ENCODE results near the gene KDSR. TPM values are rescaled to one million over a fixed set of nuclear protein-coding genes. Genes with fewer than 3 reads are reported as not detected.

The KDSR gene, protein sequence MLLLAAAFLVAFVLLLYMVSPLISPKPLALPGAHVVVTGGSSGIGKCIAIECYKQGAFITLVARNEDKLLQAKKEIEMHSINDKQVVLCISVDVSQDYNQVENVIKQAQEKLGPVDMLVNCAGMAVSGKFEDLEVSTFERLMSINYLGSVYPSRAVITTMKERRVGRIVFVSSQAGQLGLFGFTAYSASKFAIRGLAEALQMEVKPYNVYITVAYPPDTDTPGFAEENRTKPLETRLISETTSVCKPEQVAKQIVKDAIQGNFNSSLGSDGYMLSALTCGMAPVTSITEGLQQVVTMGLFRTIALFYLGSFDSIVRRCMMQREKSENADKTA
- 10 to 100 TPM; 44.1 to 62.4 (median 54.8) TPM for total RNA-seq

GRCh38 chr18:63367053-63367953 lies at the start of gene KDSR:
KDSR (minus strand) TSS chr18:63367206; CDS start chr18:63367118, 88 bp downstream.
- Histone ChIP-seq H3K4me1 (peaks cover 0 to 38% (median 9%) of the 10 kb centered on the region in 4 donors), H3K9me3 (no peaks in the 10 kb centered on the region), H3K27ac (peak within 1 kb of the TSS; percentile 92 to 98 (median 96)), H3K36me3 (peaks cover 0 to 7% (median 0%) of the 10 kb centered on the region in 3 donors), H3K27me3 (no peaks in the 10 kb centered on the region), H3K4me3 (peak within 1 kb of the TSS; percentile 60 to 99 (median 93))
- DNase-seq (ENCODE audit: low spot score in 2 of 2), result peak; percentile 85 to 86
- TF ChIP-seq, protein P1, sequence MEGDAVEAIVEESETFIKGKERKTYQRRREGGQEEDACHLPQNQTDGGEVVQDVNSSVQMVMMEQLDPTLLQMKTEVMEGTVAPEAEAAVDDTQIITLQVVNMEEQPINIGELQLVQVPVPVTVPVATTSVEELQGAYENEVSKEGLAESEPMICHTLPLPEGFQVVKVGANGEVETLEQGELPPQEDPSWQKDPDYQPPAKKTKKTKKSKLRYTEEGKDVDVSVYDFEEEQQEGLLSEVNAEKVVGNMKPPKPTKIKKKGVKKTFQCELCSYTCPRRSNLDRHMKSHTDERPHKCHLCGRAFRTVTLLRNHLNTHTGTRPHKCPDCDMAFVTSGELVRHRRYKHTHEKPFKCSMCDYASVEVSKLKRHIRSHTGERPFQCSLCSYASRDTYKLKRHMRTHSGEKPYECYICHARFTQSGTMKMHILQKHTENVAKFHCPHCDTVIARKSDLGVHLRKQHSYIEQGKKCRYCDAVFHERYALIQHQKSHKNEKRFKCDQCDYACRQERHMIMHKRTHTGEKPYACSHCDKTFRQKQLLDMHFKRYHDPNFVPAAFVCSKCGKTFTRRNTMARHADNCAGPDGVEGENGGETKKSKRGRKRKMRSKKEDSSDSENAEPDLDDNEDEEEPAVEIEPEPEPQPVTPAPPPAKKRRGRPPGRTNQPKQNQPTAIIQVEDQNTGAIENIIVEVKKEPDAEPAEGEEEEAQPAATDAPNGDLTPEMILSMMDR (IDR thresholded peaks at IDR 0.05), result peak in 1 of 5 experiments; percentile 31
- TF ChIP-seq EP300 (IDR thresholded peaks at IDR 0.05) (peak; percentile 58 to 97), POLR2A (IDR thresholded peaks at IDR 0.05) (peak; percentile 76 to 92)
- WGBS, 2 donors, result 0 to 1% methylated on average over 39 to 58 of the region's 90 CpGs

GRCh38 chr18:63412953-63413352 lies 45.9 kb upstream of the KDSR start:
- peaks cover 0 to 22% (median 0%) of the 10 kb centered on the region in 4 donors for H3K4me1 ChIP-seq
- H3K27ac ChIP-seq, result no peak overlapping the region
- TF ChIP-seq EP300 (IDR thresholded peaks at IDR 0.05) (no peak), POLR2A (IDR thresholded peaks at IDR 0.05) (no peak)
- TF ChIP-seq, protein P1 (IDR thresholded peaks at IDR 0.05), result no peak
- peaks cover 0 to 82% (median 11%) of the 10 kb centered on the region in 3 donors for H3K36me3 ChIP-seq
- H3K27me3 ChIP-seq, result no peaks in the 10 kb centered on the region
- no peak overlapping the region for H3K4me3 ChIP-seq
- DNase-seq (ENCODE audit: low spot score in 2 of 2), result no peak
- whole genome bisulfite sequencing, 2 donors, result 74 to 83% methylated on average over 4 of the region's 4 CpGs
- no peaks in the 10 kb centered on the region for H3K9me3 ChIP-seq

DNA sequence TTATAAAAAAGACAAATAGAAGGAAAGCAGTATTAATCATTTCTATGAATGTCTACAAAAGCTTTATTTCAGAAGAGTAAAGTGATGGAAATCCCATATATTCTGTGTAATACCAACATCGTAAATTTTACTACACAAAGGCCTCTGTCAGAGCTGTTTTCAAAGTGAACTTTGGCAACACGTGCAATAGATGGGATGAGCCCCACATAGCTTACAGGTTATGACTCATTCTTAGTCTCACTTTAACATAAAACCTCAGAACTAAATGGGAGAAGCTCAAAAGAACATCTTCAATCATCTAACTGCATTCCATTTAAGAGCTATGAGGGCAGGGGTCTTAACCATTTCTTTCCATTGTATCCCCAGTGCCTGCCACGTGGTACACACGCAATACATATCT lies 43.8 kb upstream of the KDSR start:
- WGBS, 2 donors, result 79 to 81% methylated on average over 4 of the region's 4 CpGs
- peaks cover 0 to 79% (median 11%) of the 10 kb centered on the region in 3 donors for H3K36me3 ChIP-seq

GRCh38 chr18:63409301-63409700 lies 42.3 kb upstream of the KDSR start:
- TF ChIP-seq POLR2A (IDR thresholded peaks at IDR 0.05), result no peak
- TF ChIP-seq, protein P1 (IDR thresholded peaks at IDR 0.05), result no peak
- no peak for TF ChIP-seq EP300 (IDR thresholded peaks at IDR 0.05)
- DNase-seq (ENCODE audit: low spot score in 2 of 2), result no peak
- H3K27ac ChIP-seq, result no peak overlapping the region

More for the DNA sequence above, 43.8 kb upstream of the KDSR start:
- Histone ChIP-seq H3K27ac (no peak overlapping the region), H3K4me1 (peaks cover 0 to 20% (median 0%) of the 10 kb centered on the region in 4 donors), H3K4me3 (no peak overlapping the region), H3K27me3 (no peaks in the 10 kb centered on the region), H3K9me3 (no peaks in the 10 kb centered on the region)
- no peak for DNase-seq (ENCODE audit: low spot score in 2 of 2)
- TF ChIP-seq EP300 (IDR thresholded peaks at IDR 0.05), result no peak
- TF ChIP-seq POLR2A (IDR thresholded peaks at IDR 0.05), result no peak
- TF ChIP-seq, protein P1 (IDR thresholded peaks at IDR 0.05), result no peak

More at GRCh38 chr18:63409301-63409700, 42.3 kb upstream of the KDSR start:
- Histone ChIP-seq H3K27me3 (no peaks in the 10 kb centered on the region), H3K36me3 (peaks cover 0 to 77% (median 11%) of the 10 kb centered on the region in 3 donors), H3K9me3 (no peaks in the 10 kb centered on the region), H3K4me3 (no peak overlapping the region), H3K4me1 (peaks cover 0 to 20% (median 0%) of the 10 kb centered on the region in 4 donors)
- 84 to 85% methylated on average over 5 of the region's 5 CpGs for WGBS, 2 donors

Data from tibial nerve (tissue), 4 donors.